Sigmoid colon (tissue), 4 donors: ENCODE results near the gene MLLT3.

Experiments
- CTCF ChIP-seq, 4 experiments: fragments of 450-650 bp in 3 of 4; fragments of 200-600 bp in 1 of 4; IDR thresholded peaks; one replicate each; pipeline ENCODE4 v1.5.1; 2016 to 2019; ENCODE audit warnings: antibody characterized with exemption in 4 of 4, mild to moderate bottlenecking in 3 of 4, moderate library complexity in 2 of 4
- EP300 ChIP-seq, 4 donors: sonication (generic); formaldehyde crosslinking; IDR thresholded peaks; one replicate each; pipeline ENCODE4 v1.6.1; 2017; ENCODE audit warnings: antibody characterized with exemption in 4 of 4
- POLR2A ChIP-seq, 2 donors: fragments of 450-650 bp; IDR thresholded peaks; one replicate each; pipeline ENCODE4 v1.6.1; 2016; ENCODE audit warnings: antibody characterized with exemption in 2 of 2, mild to moderate bottlenecking in 2 of 2, moderate library complexity in 2 of 2
- POLR2AphosphoS5 ChIP-seq, 4 donors: sonication (generic); formaldehyde crosslinking; IDR thresholded peaks; one replicate each; pipeline ENCODE4 v1.6.1; 2017; ENCODE audit warnings: antibody characterized with exemption in 4 of 4

- no peak for TF ChIP-seq CTCF (IDR thresholded peaks at IDR 0.05)
- TF ChIP-seq EP300 (IDR thresholded peaks at IDR 0.05): no peak
- no peak for TF ChIP-seq POLR2A (IDR thresholded peaks at IDR 0.05)
- no peak for TF ChIP-seq POLR2AphosphoS5 (IDR thresholded peaks at IDR 0.05)
These were observed 225.8 kb downstream of the MLLT3 start for GRCh38 chr9:20396509-20396908.
